HEK293T (cell line): ENCODE data around the gene REN.

Experiments
- ARNT ChIP-seq: fragments of 450-650 bp; IDR thresholded peaks from 2 replicates; pipeline ENCODE4 v1.6.1; 2017; ENCODE audit warnings: mild to moderate bottlenecking
- CTBP1 ChIP-seq: fragments of 450-650 bp; IDR thresholded peaks from 2 replicates; pipeline ENCODE4 v1.6.1; 2016; ENCODE audit warnings: borderline replicate concordance
- ELF4 ChIP-seq: fragments of 450-650 bp; IDR thresholded peaks from 2 replicates; pipeline ENCODE4 v1.6.1; 2017; ENCODE audit warnings: antibody characterized with exemption
- FOXA1 ChIP-seq: fragments of 450-650 bp; IDR thresholded peaks from 2 replicates; pipeline ENCODE4 v1.6.1; 2016; ENCODE audit warnings: mild to moderate bottlenecking
- FOXM1 ChIP-seq: fragments of 450-650 bp; IDR thresholded peaks from 2 replicates; pipeline ENCODE4 v1.6.1; 2017; ENCODE audit warnings: mild to moderate bottlenecking, borderline replicate concordance
- L3MBTL2 ChIP-seq: fragments of 450-650 bp; conservative IDR thresholded peaks from 2 replicates; pipeline ENCODE4 v1.6.1; 2016; ENCODE audit warnings: mild to moderate bottlenecking
- NFRKB ChIP-seq: fragments of 450-650 bp; IDR thresholded peaks from 2 replicates; pipeline ENCODE4 v1.6.1; 2016; ENCODE audit warnings: mild to moderate bottlenecking, moderate library complexity
- PKNOX1 ChIP-seq: fragments of 450-650 bp; IDR thresholded peaks from 2 replicates; pipeline ENCODE4 v1.6.1; 2016
- SP1 ChIP-seq: fragments of 450-650 bp; IDR thresholded peaks from 2 replicates; pipeline ENCODE4 v1.6.1; 2017
- TARDBP ChIP-seq: fragments of 450-650 bp; IDR thresholded peaks from 2 replicates; pipeline ENCODE4 v1.6.1; 2016

- TF ChIP-seq ARNT, result no peak
- TF ChIP-seq TARDBP, result no peak
- no peak for TF ChIP-seq PKNOX1
- no peak for TF ChIP-seq CTBP1
- TF ChIP-seq FOXA1, result no peak
- no peak for TF ChIP-seq NFRKB
- no peak for TF ChIP-seq SP1
- no peak for TF ChIP-seq FOXM1
- no peak for TF ChIP-seq L3MBTL2
- TF ChIP-seq ELF4, result no peak
Observed at GRCh38 chr1:204170494-204171155, 4.5 kb upstream of the REN start.
